BJ (cell line): Measurements from ENCODE around the gene TNS3. TPM values are rescaled to one million over a fixed set of nuclear protein-coding genes. Genes with fewer than 3 reads are reported as not detected.

Experiments used
- CTCF ChIA-PET: fragments of 350-600 bp; formaldehyde crosslinking; extraction: SDS; loops from one replicate; lab custom pipeline; 2021; ENCODE audit warnings: antibody characterized with exemption, inconsistent platforms; lab: Yijun Ruan, JAX
- POLR2A ChIA-PET: fragments of 300-600 bp; sonication (Branson Sonifier 250); formaldehyde crosslinking; extraction: SDS; loops from one replicate; lab custom pipeline; 2021; ENCODE audit warnings: antibody characterized with exemption; lab: Charles Lee
- DNase-seq: peaks from one replicate; pipeline ENCODE4 v3.0.0-alpha.2; 2011; ENCODE audit warnings: low read depth
- H3K27me3 ChIP-seq: 2 replicates; pipeline ENCODE4 v1.6.0; 2011; ENCODE audit warnings: low read length; ENCODE audit not compliant: control insufficient read depth, insufficient read depth
- H3K36me3 ChIP-seq: 2 replicates; pipeline ENCODE4 v1.5.1; 2011; ENCODE audit warnings: low read length; ENCODE audit not compliant: control insufficient read depth, insufficient read depth
- H3K4me3 ChIP-seq: 2 replicates; pipeline ENCODE4 v1.5.1; 2011; ENCODE audit warnings: low read depth, mild to moderate bottlenecking, control low read depth, low read length
- polyA plus RNA-seq: library from polyadenylated mRNA; depleted of rRNA; stranded (reverse); fragments of >200 nt; gene quantifications from 2 replicates; pipeline ENCODE4 v1.2.3, GENCODE V29; 2011
- TF ChIP-seq, protein P1 (sequence below): IDR thresholded peaks from 2 replicates; pipeline ENCODE4 v1.5.1; 2011; ENCODE audit warnings: low read depth, mild to moderate bottlenecking, control low read depth, inconsistent platforms, low read length, moderate library complexity; ENCODE audit not compliant: insufficient read depth

The TNS3 gene
- polyA plus RNA-seq, 1 experiment, result 126 TPM

DNA sequence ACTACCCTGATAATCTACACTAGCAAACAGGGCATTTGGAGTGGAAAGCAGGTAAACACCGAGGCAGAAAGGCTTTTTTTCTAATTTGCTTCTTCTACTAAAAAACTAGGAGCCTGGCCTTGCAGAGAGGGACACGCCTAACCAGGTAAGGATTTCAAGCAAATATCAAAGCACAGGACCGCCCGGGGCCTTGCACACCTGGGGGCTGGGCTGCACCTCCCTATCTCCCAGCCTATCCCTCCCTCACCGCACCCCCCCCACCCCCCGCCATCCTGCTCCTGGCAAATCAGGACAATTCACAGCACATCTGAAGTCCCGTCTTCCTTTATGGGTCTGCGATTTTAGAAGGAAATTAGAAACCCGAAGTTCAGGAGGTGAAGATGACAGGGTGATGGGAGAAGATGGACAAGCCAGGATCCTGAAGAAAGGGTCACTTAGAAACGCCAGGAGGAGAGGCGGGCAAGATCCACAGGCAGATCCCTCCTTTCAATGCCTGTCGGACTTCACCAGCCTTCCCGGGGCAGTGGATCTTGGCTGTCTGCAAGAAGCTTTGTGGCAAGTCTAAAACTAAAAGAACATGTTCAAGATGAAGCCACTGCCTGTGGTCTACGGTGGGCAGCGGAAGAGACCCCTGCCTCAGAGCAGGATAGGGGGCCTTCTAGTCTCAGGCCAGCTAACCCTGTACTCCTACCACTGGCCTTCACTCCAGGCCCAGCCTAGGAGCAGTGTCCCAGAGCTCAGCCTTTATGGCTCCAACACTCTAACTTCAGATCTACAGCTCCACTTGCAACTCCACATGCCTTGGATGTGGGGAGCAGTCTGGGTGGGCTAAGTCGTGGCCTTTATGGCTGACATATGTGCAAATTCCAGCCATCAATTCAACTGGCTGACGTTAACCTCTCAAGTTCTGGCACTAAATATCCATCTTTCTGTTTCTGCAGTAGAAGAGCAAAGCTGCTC, 43.9 kb downstream of the TNS3 start:
- TF ChIP-seq, protein P1, sequence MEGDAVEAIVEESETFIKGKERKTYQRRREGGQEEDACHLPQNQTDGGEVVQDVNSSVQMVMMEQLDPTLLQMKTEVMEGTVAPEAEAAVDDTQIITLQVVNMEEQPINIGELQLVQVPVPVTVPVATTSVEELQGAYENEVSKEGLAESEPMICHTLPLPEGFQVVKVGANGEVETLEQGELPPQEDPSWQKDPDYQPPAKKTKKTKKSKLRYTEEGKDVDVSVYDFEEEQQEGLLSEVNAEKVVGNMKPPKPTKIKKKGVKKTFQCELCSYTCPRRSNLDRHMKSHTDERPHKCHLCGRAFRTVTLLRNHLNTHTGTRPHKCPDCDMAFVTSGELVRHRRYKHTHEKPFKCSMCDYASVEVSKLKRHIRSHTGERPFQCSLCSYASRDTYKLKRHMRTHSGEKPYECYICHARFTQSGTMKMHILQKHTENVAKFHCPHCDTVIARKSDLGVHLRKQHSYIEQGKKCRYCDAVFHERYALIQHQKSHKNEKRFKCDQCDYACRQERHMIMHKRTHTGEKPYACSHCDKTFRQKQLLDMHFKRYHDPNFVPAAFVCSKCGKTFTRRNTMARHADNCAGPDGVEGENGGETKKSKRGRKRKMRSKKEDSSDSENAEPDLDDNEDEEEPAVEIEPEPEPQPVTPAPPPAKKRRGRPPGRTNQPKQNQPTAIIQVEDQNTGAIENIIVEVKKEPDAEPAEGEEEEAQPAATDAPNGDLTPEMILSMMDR, result no peak
- DNase-seq, result no peak
- ChIA-PET CTCF (no interaction called here), POLR2A (interaction anchor here (0.6 to 0.7 kb wide), 2 partner anchors 13 to 55 kb away, joined by 3 to 4 read pairs; no protein-coding TSS in a partner anchor)
- Histone ChIP-seq H3K36me3 (peaks cover 4% of the 10 kb centered on the region), H3K27me3 (no peaks in the 10 kb centered on the region), H3K4me3 (peak overlapping the region; percentile 67)

DNA sequence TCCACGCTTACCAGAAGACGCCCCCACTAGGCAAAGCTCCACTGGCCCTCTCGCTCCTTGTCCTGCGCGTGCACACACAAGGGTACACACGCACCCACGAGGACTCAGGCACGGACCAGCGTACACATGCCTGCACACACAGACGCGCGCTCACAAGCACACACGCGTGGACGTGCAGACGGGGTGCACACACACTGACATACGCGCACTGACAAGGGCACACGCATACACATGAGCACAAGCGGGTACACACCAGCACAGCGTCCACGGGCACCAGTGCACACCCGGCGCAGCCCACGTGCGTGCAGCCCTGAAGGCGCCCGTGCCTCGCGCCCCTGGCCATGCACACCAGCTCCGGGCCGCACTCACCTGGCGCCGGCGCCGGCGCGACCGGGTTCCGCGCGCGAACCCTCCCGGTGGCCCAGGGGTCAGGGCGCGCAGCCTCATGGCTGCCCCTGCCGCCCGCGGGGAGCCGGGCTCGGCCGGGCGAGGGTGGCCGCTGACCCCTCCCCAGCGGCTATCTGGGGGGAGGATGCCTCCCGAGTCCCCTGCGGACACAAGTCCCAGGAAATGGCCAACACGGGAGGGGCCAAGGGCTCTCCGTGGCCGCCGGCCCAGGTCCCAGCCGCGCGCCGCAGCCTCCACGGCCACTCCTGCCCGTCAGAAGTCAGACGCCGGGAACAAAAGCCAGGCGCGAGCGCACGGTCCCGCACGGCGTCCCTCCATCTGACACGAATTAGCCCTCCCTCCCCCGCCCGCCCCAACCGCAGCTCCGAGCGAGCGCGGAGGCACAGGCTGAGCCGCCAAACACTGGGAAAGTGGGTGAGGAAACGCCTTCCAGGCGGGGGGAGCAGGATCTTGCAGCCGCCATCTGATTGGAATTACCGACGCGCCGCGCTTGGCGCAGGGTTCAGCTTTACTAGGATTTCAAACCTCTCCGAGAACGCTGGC, 45.0 kb downstream of the TNS3 start:
- CTCF ChIA-PET, result interaction anchor here (1.1 kb wide), 1 partner anchor 9 kb away, joined by 3 read pairs; no protein-coding TSS in a partner anchor

DNA sequence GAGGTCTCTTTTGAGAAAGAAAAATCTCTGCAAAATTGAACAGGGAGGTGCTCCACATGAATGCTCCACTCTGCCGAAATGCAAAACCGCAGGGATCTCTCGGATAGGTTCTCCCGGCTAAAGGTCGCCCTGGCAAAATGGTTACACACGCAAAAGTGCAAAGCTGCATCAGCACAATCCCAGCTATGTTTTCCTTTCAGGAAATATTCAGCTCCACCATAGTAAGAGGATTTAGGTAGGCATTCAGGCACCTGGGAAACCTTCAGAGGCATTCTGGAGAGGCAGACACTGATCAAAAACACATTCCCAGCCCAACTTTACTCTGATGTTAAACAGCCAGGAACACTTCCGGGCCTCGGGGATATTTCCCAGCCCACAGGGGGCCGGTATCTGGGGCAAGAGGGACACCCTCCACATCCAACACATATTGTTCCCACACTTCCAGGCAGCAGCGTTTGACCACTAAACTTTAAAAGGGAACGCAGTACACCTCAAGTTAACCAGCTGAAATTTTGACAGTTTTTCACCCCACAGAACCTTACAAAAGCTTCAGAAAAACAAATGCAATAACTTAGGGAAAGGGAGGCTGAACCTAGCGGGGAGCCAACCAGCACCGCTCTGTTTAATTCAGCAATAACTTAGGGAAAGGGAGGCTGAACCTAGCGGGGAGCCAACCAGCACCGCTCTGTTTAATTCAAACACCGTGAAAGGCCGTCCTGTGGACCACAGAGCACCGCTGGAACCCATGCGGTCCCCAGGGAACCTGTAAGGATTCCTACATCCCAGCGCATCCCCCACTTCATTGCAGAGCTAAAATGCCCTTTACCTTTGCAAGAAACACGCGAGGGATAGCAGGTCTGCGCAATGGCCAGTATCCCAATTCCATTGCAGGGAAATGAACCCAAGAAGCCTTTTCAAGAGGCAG, 45.9 kb downstream of the TNS3 start:
- ChIA-PET CTCF (interaction anchor here (1.1 to 1.8 kb wide), 2 partner anchors 10 to 98 kb away, joined by 3 read pairs; no protein-coding TSS in a partner anchor), POLR2A (no interaction called here)
- H3K27me3 ChIP-seq, result no peaks in the 10 kb centered on the region
- H3K4me3 ChIP-seq, result peak overlapping the region; percentile 67
- DNase-seq, result no peak
- H3K36me3 ChIP-seq, result peaks cover 7% of the 10 kb centered on the region
- TF ChIP-seq, protein P1, result no peak

More for the DNA sequence above, 45.0 kb downstream of the TNS3 start:
- Histone ChIP-seq H3K27me3 (no peaks in the 10 kb centered on the region), H3K4me3 (peak overlapping the region; percentile 67), H3K36me3 (peaks cover 5% of the 10 kb centered on the region)
- TF ChIP-seq, protein P1, result no peak
- peak; percentile 58 for DNase-seq
- POLR2A ChIA-PET, result interaction anchor here (0.5 to 0.8 kb wide), 4 partner anchors 17 to 155 kb away, joined by 3 read pairs; no protein-coding TSS in a partner anchor

DNA sequence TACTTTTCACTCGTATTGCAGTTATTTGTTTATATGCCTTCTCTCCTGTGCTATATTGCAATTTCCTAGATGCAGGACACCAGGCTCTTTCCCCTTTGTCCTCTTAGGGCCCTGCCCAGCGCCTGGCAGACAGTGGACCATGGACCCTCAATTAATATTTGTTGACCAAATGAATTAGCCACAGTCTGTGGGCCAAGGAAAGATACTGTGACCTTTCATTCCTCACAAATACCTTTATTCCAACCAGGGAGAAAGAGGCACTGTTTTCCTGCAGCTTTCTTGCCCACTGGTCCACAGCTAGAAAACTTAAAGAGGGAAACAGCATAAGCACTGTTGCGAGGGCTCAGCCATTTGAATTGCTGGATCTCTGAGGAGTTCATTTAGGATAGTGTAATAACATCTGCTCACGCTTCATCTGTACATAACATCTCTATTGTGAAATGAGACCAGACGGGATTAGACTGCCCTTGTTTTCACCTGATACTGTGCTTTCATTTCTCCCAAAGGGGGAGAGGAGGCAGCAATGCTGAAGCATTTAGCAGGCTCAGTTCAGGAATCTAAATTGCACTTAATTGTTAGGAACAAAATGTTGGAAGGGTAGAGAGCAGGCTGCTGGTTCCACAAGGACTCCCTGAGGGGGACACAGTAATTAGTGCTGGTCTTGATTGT, 46.7 kb downstream of the TNS3 start:
- DNase-seq, result no peak
- peak overlapping the region; percentile 67 for H3K4me3 ChIP-seq
- H3K36me3 ChIP-seq, result peaks cover 7% of the 10 kb centered on the region
- ChIA-PET CTCF (interaction anchor here (1.1 to 1.8 kb wide), 4 partner anchors 10 to 97 kb away, joined by 3 to 4 read pairs (median 3); no protein-coding TSS in a partner anchor), POLR2A (interaction anchor here (0.6 kb wide), 1 partner anchor 274 kb away, joined by 6 read pairs; no protein-coding TSS in a partner anchor)
- TF ChIP-seq, protein P1, result no peak
- no peaks in the 10 kb centered on the region for H3K27me3 ChIP-seq
